ENCODE results near the gene PRSS36. TPM values are rescaled to one million over a fixed set of nuclear protein-coding genes. Genes with fewer than 3 reads are reported as not detected.
"Not testable (repeated sequence)": the region's sequence is repeated elsewhere in the genome, so short reads cannot be mapped to it uniquely, and the experiment has no call there.

Gene PRSS36
- total RNA-seq, 2 donors from 2014 or later = 1.3 to 1.9 TPM

GRCh38 chr16:31167315-31167714 is 17.4 kb upstream of the PRSS36 start:
- Histone ChIP-seq H3K9me3 (no peaks in the 10 kb centered on the region), H3K4me1 (peaks cover 0 to 7% of the 10 kb centered on the region in 2 donors), H3K4me3 (no peak overlapping the region), H3K27me3 (no peaks in the 10 kb centered on the region), H3K27ac (no peak overlapping the region), H3K36me3 (no peaks in the 10 kb centered on the region)
- TF ChIP-seq CTCF (IDR thresholded peaks at IDR 0.05) = no peak
- no peak for DNase-seq (ENCODE audit: low spot score)

GRCh38 chr16:31157136-31157535 is 7.3 kb upstream of the PRSS36 start:
- no peaks in the 10 kb centered on the region for H3K36me3 ChIP-seq
- no peak for DNase-seq (ENCODE audit: low spot score)
- no peak overlapping the region for H3K27ac ChIP-seq
- no peaks in the 10 kb centered on the region for H3K27me3 ChIP-seq
- no peaks in the 10 kb centered on the region for H3K4me1 ChIP-seq
- no peak for TF ChIP-seq CTCF (IDR thresholded peaks at IDR 0.05)
- no peak overlapping the region for H3K4me3 ChIP-seq
- no peaks in the 10 kb centered on the region for H3K9me3 ChIP-seq

DNA sequence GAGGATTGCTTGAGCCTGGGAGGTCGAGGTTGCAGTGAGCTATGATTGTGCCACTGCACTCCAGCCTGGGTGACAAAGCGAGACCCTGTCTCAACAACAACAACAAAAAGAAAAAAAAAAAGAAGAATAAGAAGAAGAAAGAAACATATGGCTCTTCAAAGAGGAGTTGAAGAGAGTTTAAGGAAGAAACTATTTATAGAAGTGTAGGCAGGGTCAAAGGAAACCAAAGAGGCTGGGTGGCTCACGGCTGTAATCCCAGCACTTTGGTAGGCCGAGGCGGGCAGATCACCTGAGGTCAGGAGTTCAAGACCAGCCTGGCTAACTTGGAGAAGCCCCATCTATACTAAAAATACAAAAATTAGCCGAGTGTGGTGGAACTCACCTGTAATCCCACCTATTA is 1.1 kb upstream of the PRSS36 start:
- H3K4me3 ChIP-seq; H3K27ac ChIP-seq; H3K4me1 ChIP-seq; DNase-seq (ENCODE audit: low spot score); H3K27me3 ChIP-seq; H3K9me3 ChIP-seq; H3K36me3 ChIP-seq: not testable (repeated sequence)

- Histone ChIP-seq H3K4me3 (no peak overlapping the region), H3K27me3 (peaks cover 0 to 7% of the 10 kb centered on the region in 2 donors), H3K4me1 (peaks cover 0 to 7% of the 10 kb centered on the region in 2 donors), H3K27ac (no peak overlapping the region), H3K9me3 (no peaks in the 10 kb centered on the region), H3K36me3 (no peaks in the 10 kb centered on the region)
- DNase-seq (ENCODE audit: low spot score) = no peak
- TF ChIP-seq CTCF (IDR thresholded peaks at IDR 0.05) = no peak
Measured at GRCh38 chr16:31149332-31149731, 534 bp downstream of the PRSS36 start.

DNA sequence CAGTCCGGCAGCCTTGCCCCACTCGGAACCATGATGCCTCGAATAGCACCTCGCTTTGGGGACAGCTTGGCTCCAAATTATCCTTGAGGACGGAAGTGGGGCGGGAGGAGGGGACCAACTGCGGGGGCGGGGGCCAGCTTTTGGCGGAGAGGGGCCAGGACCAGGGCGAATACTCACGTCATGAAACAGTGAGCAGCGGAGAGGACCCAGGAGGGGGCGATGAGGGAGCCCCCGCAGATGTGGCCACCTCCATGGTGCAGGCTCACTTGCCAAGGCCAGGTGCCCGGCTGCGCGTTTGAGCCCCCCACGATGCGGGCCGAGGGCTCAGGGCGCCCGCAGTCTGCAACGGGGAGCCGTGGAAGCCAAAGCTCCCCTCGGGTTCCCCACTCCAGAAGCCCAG is 970 bp downstream of the PRSS36 start:
- Histone ChIP-seq H3K36me3 (no peaks in the 10 kb centered on the region), H3K27me3 (peaks cover 0 to 7% of the 10 kb centered on the region in 2 donors), H3K27ac (no peak overlapping the region), H3K4me1 (peaks cover 0 to 7% of the 10 kb centered on the region in 2 donors), H3K4me3 (no peak overlapping the region), H3K9me3 (no peaks in the 10 kb centered on the region)
- TF ChIP-seq CTCF (IDR thresholded peaks at IDR 0.05) = no peak
- DNase-seq (ENCODE audit: low spot score) = no peak

GRCh38 chr16:31148281-31148728 is 1.6 kb downstream of the PRSS36 start:
- no peak for TF ChIP-seq CTCF (IDR thresholded peaks at IDR 0.05)
- no peak for DNase-seq (ENCODE audit: low spot score)
- Histone ChIP-seq H3K4me1 (peaks cover 0 to 7% of the 10 kb centered on the region in 2 donors), H3K4me3 (peak overlapping the region in 1 of 2 donors; percentile 13), H3K9me3 (no peaks in the 10 kb centered on the region), H3K36me3 (no peaks in the 10 kb centered on the region), H3K27ac (no peak overlapping the region), H3K27me3 (peaks cover 0 to 7% of the 10 kb centered on the region in 2 donors)
